Lung (tissue), 12 donors: ENCODE data around the gene PPP1R3D. TPM values are rescaled to one million over a fixed set of nuclear protein-coding genes. Genes with fewer than 3 reads are reported as not detected.
"Not testable (repeated sequence)": the region's sequence is repeated elsewhere in the genome, so short reads cannot be mapped to it uniquely, and the experiment has no call there.

Experiments
- ATAC-seq: fragments of 200-7000 bp; cut with Tn5 transposase; one replicate; pipeline ENCODE4 v1.9.1; 2020; ENCODE audit warnings: moderate number of reproducible peaks; ENCODE audit not compliant: insufficient read depth, low FRiP score
- DNase-seq, 3 donors: peaks; one replicate each; pipeline ENCODE4 v3.0.0-alpha.2; 2013 to 2017
- H3K27ac ChIP-seq, 2 donors: one replicate each; pipeline ENCODE4 v1.5.1; 2013; ENCODE audit warnings: mild to moderate bottlenecking in 2 of 2, moderate library complexity in 2 of 2, control low read depth in 1 of 2, inconsistent platforms in 1 of 2, low read depth in 1 of 2, low read length in 1 of 2
- H3K27me3 ChIP-seq, 3 donors: one replicate each; pipeline ENCODE4 v1.5.1; 2013; ENCODE audit warnings: low read length in 2 of 3; ENCODE audit not compliant: control insufficient read depth in 3 of 3, insufficient read depth in 3 of 3
- H3K36me3 ChIP-seq, 4 donors: one replicate each; pipeline ENCODE4 v1.5.1; 2013; ENCODE audit warnings: low read length in 4 of 4, mild to moderate bottlenecking in 1 of 4, moderate library complexity in 1 of 4; ENCODE audit not compliant: control insufficient read depth in 4 of 4, insufficient read depth in 4 of 4
- H3K4me1 ChIP-seq, 5 donors: one replicate each; pipeline ENCODE4 v1.5.1; 2013; ENCODE audit warnings: low read length in 5 of 5, mild to moderate bottlenecking in 2 of 5, moderate library complexity in 1 of 5; ENCODE audit not compliant: control insufficient read depth in 5 of 5, insufficient read depth in 5 of 5
- H3K4me3 ChIP-seq: one replicate; pipeline ENCODE4 v1.5.1; 2013; ENCODE audit warnings: mild to moderate bottlenecking, control low read depth, moderate library complexity
- H3K9ac ChIP-seq, 2 donors: one replicate each; pipeline ENCODE4 v1.5.1; 2013; ENCODE audit warnings: low read length in 2 of 2, control low read depth in 1 of 2; ENCODE audit not compliant: insufficient read depth in 1 of 2
- H3K9me3 ChIP-seq, 4 donors: one replicate each; pipeline ENCODE4 v1.5.1; 2013; ENCODE audit warnings: low read length in 3 of 4, mild to moderate bottlenecking in 1 of 4, moderate library complexity in 1 of 4; ENCODE audit not compliant: control insufficient read depth in 4 of 4, insufficient read depth in 3 of 4
- WGBS, 2 donors: extraction: QIAGEN DNeasy Blood & Tissue Kit; methylation state at CpG; one replicate each; pipeline ENCODE4 v1.1.7; 2013; 5-methylcytosine and 5-hydroxymethylcytosine counted together
- polyA plus RNA-seq, 2 donors: library from polyadenylated mRNA; stranded (reverse); fragments of 200-250 nt; gene quantifications; one replicate each; pipeline ENCODE4 v1.2.1, GENCODE V29; 2013
- total RNA-seq, 2 donors: library from RNA; depleted of rRNA in 1 of 2; stranded (reverse); fragments of >200 nt in 1 of 2; gene quantifications; one replicate each; pipeline ENCODE4 v1.2.1, GENCODE V29; 2014 to 2021
- TF ChIP-seq, protein P1 (sequence below): IDR thresholded peaks from 2 replicates; pipeline ENCODE4 v1.5.1; 2012; ENCODE audit warnings: mild to moderate bottlenecking; ENCODE audit errors: control extremely low read depth, extremely low read depth
- donor health status: control.
- donor health status: control.
- donor health status: Bipolar disorder and iron deficiency.
- donor health status: healthy.
- donor health status: DM: yes; HTN: yes; CAD: no.

PPP1R3D gene
- total and polyA plus RNA-seq, 4 donors = 3.8 to 11.8 (median 8.1) TPM

DNA sequence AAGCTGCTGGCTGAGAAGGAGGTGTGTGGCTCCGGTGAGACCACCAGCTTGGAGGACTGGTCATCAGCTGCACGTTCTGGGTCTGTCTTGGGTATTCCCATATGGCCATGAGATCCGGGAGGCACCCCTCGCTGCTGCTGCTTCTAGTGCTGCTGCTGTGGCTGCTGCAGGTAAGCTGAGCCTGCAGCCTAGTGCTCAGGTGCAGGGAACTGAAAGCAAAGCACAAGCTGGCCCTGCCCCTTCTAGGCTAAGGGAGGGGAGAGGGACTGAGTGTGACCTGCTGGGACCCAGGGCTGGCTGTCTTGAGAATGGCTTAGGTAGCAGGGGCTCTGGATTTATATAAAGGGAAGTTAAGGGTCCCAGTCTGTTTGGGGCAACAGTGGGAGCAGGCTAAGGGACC lies 18.5 kb upstream of the PPP1R3D start:
- Histone ChIP-seq H3K27ac (no peak overlapping the region), H3K9me3 (peaks cover 0 to 3% (median 0%) of the 10 kb centered on the region in 4 donors), H3K27me3 (no peaks in the 10 kb centered on the region), H3K4me1 (no peaks in the 10 kb centered on the region), H3K36me3 (no peaks in the 10 kb centered on the region), H3K4me3 (no peak overlapping the region), H3K9ac (no peak overlapping the region)
- ATAC-seq (no peak), DNase-seq (no peak)
- 87 to 92% methylated on average over 4 of the region's 4 CpGs for WGBS, 2 donors
- TF ChIP-seq, protein P1, sequence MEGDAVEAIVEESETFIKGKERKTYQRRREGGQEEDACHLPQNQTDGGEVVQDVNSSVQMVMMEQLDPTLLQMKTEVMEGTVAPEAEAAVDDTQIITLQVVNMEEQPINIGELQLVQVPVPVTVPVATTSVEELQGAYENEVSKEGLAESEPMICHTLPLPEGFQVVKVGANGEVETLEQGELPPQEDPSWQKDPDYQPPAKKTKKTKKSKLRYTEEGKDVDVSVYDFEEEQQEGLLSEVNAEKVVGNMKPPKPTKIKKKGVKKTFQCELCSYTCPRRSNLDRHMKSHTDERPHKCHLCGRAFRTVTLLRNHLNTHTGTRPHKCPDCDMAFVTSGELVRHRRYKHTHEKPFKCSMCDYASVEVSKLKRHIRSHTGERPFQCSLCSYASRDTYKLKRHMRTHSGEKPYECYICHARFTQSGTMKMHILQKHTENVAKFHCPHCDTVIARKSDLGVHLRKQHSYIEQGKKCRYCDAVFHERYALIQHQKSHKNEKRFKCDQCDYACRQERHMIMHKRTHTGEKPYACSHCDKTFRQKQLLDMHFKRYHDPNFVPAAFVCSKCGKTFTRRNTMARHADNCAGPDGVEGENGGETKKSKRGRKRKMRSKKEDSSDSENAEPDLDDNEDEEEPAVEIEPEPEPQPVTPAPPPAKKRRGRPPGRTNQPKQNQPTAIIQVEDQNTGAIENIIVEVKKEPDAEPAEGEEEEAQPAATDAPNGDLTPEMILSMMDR = no peak

DNA sequence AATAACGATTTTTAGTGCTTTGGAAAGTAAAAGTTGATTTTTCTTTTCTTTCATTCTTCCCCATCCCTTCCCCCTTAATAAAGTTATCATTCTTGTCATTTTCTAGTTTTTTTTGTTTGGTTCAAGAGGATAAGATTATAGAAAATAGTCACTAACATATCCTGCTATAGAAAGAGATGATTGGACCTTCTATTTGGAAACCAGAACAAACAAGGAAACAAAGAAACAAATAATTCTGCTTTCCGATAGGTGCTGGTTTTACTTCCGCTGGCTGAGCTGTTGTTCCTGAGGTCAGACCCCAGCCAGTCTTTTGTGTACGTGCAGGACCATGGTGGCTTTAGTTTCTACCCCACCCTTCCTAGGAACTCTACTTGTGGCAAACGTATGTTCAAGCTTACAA lies 18.0 kb upstream of the PPP1R3D start, which contains the start of gene CDH26:
CDH26 (plus strand) TSS at position 301 of the 400 bp plus-strand sequence. CDS start 304 bp downstream, outside the sequence.
- ATAC-seq = no peak
- no peaks in the 10 kb centered on the region for H3K27me3 ChIP-seq
- TF ChIP-seq, protein P1 = no peak
- H3K4me1 ChIP-seq = no peaks in the 10 kb centered on the region
- no peaks in the 10 kb centered on the region for H3K36me3 ChIP-seq
- WGBS, 2 donors = 88 to 89% methylated on average over 5 of the region's 5 CpGs
- H3K4me3 ChIP-seq = no peak within 1 kb of the TSS
- no peak within 1 kb of the TSS for H3K27ac ChIP-seq
- H3K9me3 ChIP-seq = peaks cover 0 to 3% (median 0%) of the 10 kb centered on the region in 4 donors
- no peak for DNase-seq
- no peak within 1 kb of the TSS for H3K9ac ChIP-seq

- H3K27ac ChIP-seq, DNase-seq, H3K27me3 ChIP-seq, H3K9ac ChIP-seq, ATAC-seq, H3K4me1 ChIP-seq, H3K4me3 ChIP-seq, H3K36me3 ChIP-seq, H3K9me3 ChIP-seq: not testable (repeated sequence)
These were observed 17.5 kb upstream of the PPP1R3D start for GRCh38 chr20:59957568-59957967.

- 83% methylated on average over 8 of the region's 8 CpGs for WGBS, 2 donors
- no peak overlapping the region for H3K9ac ChIP-seq
- H3K4me1 ChIP-seq = no peaks in the 10 kb centered on the region
- no peaks in the 10 kb centered on the region for H3K27me3 ChIP-seq
- H3K36me3 ChIP-seq = peaks cover 0 to 1% (median 0%) of the 10 kb centered on the region in 4 donors
- DNase-seq (no peak), ATAC-seq (no peak)
- no peak overlapping the region for H3K27ac ChIP-seq
- H3K4me3 ChIP-seq = no peak overlapping the region
- peaks cover 0 to 3% (median 0%) of the 10 kb centered on the region in 4 donors for H3K9me3 ChIP-seq
- TF ChIP-seq, protein P1 = no peak
These were observed 15.2 kb upstream of the PPP1R3D start for GRCh38 chr20:59955131-59955796.
